GM18867 (cell line): ENCODE data around the gene FBXO28.
A peak's percentile ranks its signal among the peaks of the same experiment; 100 is the strongest.

Source experiments
- ATAC-seq: cut with Tn5 transposase; IDR thresholded peaks from one replicate; pipeline ENCODE4 v1.9.1; 2021; ENCODE audit warnings: mild to moderate bottlenecking, moderate library complexity; ENCODE audit not compliant: unreplicated experiment

FBXO28 gene

GRCh38 chr1:224095339-224095738 lies 18.6 kb upstream of the FBXO28 start:
- no peak for ATAC-seq

- ATAC-seq: no peak
Measured at GRCh38 chr1:224095867-224096266, 18.0 kb upstream of the FBXO28 start.

GRCh38 chr1:224096773-224097172 lies 17.1 kb upstream of the FBXO28 start:
- ATAC-seq: no peak

- no peak for ATAC-seq
Measured at GRCh38 chr1:224098007-224098406, 15.9 kb upstream of the FBXO28 start.

- peak; percentile 91 for ATAC-seq
Measured at GRCh38 chr1:224106568-224107281, 7.2 kb upstream of the FBXO28 start.

GRCh38 chr1:224107282-224107625 lies 6.7 kb upstream of the FBXO28 start:
- ATAC-seq: no peak

GRCh38 chr1:224108991-224109390 lies 4.9 kb upstream of the FBXO28 start:
- no peak for ATAC-seq

- no peak for ATAC-seq
Measured at GRCh38 chr1:224109981-224110380, 3.9 kb upstream of the FBXO28 start.

GRCh38 chr1:224113005-224113404 lies 906 bp upstream of the FBXO28 start:
- ATAC-seq: no peak

GRCh38 chr1:224113545-224113917 lies 380 bp upstream of the FBXO28 start:
- ATAC-seq: no peak

GRCh38 chr1:224114787-224115175 lies 870 bp downstream of the FBXO28 start:
- no peak for ATAC-seq

- ATAC-seq: peak; percentile 32
Measured at GRCh38 chr1:224116131-224116530, 2.2 kb downstream of the FBXO28 start.

- no peak for ATAC-seq
Measured at GRCh38 chr1:224118688-224119087, 4.8 kb downstream of the FBXO28 start.

- ATAC-seq: no peak
Measured at GRCh38 chr1:224123136-224123535, 9.2 kb downstream of the FBXO28 start.

- no peak for ATAC-seq
Measured at GRCh38 chr1:224124220-224124619, 10.3 kb downstream of the FBXO28 start.

- no peak for ATAC-seq
Measured at GRCh38 chr1:224127925-224128819, 14.3 kb downstream of the FBXO28 start.

- ATAC-seq: no peak
Measured at GRCh38 chr1:224131253-224131652, 17.3 kb downstream of the FBXO28 start.

- ATAC-seq: no peak
Measured at GRCh38 chr1:224132901-224133300, 19.0 kb downstream of the FBXO28 start.

GRCh38 chr1:224133741-224134299 lies 19.9 kb downstream of the FBXO28 start:
- no peak for ATAC-seq

GRCh38 chr1:224137518-224137917 lies 23.6 kb downstream of the FBXO28 start:
- ATAC-seq: no peak

- ATAC-seq: no peak
Measured at GRCh38 chr1:224138198-224138597, 24.3 kb downstream of the FBXO28 start.

- ATAC-seq: no peak
Measured at GRCh38 chr1:224141693-224142092, 27.8 kb downstream of the FBXO28 start.
